Kidney epithelial cell (primary cell): ENCODE measurements around the gene TWNK. TPM values are rescaled to one million over a fixed set of nuclear protein-coding genes. Genes with fewer than 3 reads are reported as not detected.

Experiments used
- DNase-seq: peaks from one replicate; pipeline ENCODE4 v3.0.0-alpha.2; 2010; ENCODE audit warnings: low read depth
- H3K27me3 ChIP-seq: 2 replicates; pipeline ENCODE4 v1.6.0; 2011; ENCODE audit warnings: low read length; ENCODE audit not compliant: control insufficient read depth, insufficient read depth
- H3K36me3 ChIP-seq: 2 replicates; pipeline ENCODE4 v1.5.1; 2011; ENCODE audit warnings: low read length; ENCODE audit not compliant: control insufficient read depth, insufficient read depth
- H3K4me3 ChIP-seq: 2 replicates; pipeline ENCODE4 v1.5.1; 2011; ENCODE audit warnings: low read depth, mild to moderate bottlenecking, control low read depth, low read length
- total RNA-seq: library from RNA; depleted of rRNA; stranded (reverse); fragments of >200 nt; gene quantifications from 2 replicates; pipeline ENCODE4 v1.2.3, GENCODE V29; 2015
- TF ChIP-seq, protein P1 (sequence below): IDR thresholded peaks from 2 replicates; pipeline ENCODE4 v1.5.1; 2011; ENCODE audit warnings: mild to moderate bottlenecking, moderate library complexity, low read length, control low read depth, inconsistent platforms; ENCODE audit not compliant: insufficient read depth, poor library complexity, severe bottlenecking

The TWNK gene
- total RNA-seq, 1 donor from 2014 or later, result 14.1 TPM

DNA sequence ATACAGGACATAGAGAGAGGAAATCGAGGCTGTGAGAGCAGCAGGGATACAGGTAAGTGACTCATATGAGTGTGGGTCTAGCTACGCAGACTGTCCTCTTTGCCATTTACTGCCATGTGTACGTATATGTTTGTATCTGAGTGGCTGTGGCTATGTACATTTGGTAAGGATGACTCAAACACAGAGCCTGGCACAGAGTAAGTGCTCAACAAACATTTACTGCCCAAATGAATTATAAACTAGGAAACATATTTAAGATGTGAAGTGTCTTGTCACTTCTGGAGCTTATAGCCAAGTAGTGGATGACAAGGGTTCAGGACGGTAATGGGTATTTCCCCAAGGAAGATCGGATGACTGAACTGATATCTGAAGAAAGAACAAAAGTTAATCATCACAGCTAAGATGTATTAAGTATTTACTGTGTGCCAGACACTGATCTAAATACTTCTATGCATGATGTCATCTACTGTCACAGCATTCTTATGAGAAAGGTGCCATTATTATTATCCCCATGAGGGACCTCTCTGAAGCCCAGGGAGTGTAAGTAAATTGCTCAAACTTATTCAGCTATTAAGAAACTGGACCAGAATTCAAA, 6.1 kb upstream of the TWNK start:
- H3K4me3 ChIP-seq, result no peak overlapping the region
- H3K36me3 ChIP-seq, result no peaks in the 10 kb centered on the region
- no peak for DNase-seq
- H3K27me3 ChIP-seq, result no peaks in the 10 kb centered on the region
- TF ChIP-seq, protein P1, sequence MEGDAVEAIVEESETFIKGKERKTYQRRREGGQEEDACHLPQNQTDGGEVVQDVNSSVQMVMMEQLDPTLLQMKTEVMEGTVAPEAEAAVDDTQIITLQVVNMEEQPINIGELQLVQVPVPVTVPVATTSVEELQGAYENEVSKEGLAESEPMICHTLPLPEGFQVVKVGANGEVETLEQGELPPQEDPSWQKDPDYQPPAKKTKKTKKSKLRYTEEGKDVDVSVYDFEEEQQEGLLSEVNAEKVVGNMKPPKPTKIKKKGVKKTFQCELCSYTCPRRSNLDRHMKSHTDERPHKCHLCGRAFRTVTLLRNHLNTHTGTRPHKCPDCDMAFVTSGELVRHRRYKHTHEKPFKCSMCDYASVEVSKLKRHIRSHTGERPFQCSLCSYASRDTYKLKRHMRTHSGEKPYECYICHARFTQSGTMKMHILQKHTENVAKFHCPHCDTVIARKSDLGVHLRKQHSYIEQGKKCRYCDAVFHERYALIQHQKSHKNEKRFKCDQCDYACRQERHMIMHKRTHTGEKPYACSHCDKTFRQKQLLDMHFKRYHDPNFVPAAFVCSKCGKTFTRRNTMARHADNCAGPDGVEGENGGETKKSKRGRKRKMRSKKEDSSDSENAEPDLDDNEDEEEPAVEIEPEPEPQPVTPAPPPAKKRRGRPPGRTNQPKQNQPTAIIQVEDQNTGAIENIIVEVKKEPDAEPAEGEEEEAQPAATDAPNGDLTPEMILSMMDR, result no peak

DNA sequence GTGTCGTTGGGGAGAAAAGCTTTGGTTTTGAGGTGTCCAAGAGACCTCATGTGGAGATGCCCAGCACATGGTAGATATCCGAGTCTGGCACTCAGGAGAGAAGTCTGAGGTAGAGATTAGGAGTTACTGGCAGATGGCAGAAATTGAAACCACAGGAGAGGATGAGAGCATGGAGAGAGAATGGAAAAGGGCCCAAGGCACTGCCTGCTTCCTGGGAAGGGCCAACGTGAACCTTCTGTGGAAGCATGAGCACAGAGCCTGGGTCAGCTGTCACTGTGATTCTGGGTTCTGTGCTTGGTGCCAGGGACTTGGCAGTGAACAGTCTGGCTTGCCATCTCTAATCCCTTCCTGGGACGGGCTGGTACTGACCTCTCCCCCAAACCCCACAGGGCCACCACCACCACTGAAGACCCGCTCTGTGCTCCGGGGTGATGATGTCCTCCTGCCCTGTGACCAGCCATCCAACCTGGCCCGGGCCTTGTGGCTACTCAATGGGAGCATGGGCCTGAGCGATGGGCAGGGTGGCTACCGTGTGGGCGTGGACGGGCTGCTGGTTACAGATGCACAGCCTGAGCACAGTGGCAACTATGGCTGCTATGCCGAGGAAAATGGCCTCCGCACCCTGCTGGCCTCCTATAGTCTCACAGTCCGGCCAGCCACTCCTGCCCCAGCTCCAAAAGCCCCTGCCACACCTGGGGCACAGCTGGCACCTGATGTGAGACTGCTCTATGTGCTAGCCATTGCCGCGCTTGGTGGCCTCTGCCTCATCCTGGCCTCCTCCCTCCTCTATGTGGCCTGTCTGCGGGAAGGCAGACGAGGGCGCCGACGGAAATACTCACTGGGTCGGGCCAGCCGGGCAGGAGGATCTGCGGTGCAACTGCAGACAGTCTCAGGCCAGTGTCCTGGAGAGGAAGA, 4.2 kb upstream of the TWNK start:
- Histone ChIP-seq H3K4me3 (no peak overlapping the region), H3K36me3 (no peaks in the 10 kb centered on the region), H3K27me3 (no peaks in the 10 kb centered on the region)
- DNase-seq, result no peak
- TF ChIP-seq, protein P1, result no peak

DNA sequence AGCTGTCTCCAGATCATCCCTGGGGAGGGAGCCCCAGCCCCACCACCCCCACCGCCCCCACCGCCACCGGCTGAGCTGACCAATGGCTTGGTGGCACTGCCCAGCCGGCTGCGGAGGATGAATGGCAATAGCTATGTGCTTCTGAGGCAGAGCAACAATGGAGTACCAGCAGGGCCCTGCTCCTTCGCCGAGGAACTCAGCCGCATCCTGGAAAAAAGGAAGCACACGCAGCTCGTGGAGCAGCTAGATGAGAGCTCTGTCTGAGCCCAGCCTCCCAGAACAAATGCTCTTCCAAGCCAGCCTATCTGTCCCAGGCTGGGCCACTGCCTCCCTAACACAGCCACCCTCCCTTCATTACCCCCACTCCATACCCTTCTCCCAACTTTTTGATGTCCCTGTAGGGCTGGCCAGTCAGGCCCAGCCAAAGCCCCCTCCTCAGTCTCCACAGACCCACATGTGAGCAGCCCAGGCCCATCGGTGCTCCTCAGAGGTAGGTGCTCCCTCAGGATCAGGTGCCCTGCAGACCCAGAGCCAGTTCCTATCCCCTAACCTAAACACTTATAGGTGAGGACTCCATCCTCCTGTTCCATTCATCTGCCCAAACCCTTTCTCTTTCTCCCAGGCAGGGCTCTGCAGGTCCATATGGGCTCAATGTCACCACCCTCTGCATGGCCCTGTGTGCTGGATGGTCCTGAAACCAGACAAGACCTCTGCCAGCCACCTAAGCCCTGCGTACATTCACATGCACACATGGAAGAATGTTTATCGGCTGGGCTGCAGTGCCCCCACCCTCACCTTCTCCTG, 3.3 kb upstream of the TWNK start:
- Histone ChIP-seq H3K27me3 (no peaks in the 10 kb centered on the region), H3K4me3 (no peak overlapping the region), H3K36me3 (no peaks in the 10 kb centered on the region)
- TF ChIP-seq, protein P1, result no peak
- DNase-seq, result no peak

DNA sequence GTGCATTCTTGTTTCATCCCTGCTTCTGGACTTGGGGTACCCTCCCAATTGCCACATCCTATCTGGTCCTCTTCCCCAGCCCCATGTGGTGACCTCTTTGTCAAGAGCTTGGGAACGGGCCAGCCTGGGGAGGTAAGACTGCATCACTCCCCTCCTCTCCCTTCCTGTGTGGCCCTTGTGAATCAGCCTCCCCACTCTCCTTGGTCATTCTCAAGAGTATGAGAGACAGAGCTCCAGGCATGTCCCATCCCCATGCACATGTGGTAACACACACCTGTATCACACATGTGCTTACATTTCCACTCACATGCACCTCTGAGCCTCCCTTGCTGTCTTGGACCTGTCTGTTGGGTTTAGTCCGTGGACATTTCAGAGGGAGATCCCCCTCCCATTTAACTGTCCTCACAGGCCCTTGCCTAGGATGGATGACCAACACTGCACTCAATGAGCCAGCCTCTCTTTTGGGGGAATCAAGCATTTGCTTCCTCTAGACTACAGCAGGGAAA, 2.6 kb upstream of the TWNK start:
- no peak for DNase-seq
- TF ChIP-seq, protein P1, result no peak
- Histone ChIP-seq H3K36me3 (peaks cover 1% of the 10 kb centered on the region), H3K27me3 (no peaks in the 10 kb centered on the region), H3K4me3 (no peak overlapping the region)

DNA sequence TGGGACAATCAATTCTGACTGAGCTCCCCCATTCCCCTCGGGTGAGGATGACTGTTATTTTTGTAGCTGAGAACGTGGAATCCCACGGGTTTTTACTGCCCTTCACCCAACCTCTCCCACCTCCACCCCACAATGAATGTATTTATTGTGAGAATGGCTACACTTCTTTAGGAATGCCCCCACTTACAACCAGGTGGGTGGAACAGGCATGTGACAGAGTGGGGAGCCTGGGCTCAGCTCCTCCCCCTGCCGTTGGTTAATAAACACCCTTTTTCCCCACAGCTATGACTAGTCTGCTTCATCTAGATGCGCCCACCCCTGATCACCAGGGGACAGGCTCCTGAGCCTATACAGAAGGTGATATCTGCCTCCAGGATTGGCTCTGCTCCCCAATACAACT, 2.0 kb upstream of the TWNK start:
- H3K4me3 ChIP-seq, result no peak overlapping the region
- H3K36me3 ChIP-seq, result peaks cover 2% of the 10 kb centered on the region
- no peaks in the 10 kb centered on the region for H3K27me3 ChIP-seq
- TF ChIP-seq, protein P1, result no peak
- no peak for DNase-seq
